HUDEP-2 (cell line): ENCODE data around the gene HMGB2.

Experiments
- DNase-seq, 76 experiments: peaks; one replicate each; lab custom pipeline; 2025; ENCODE audit not compliant: unreplicated experiment in 76 of 76; lab: John Stamatoyannopoulos, UW

The HMGB2 gene

GRCh38 chr4:173337463-173337862, 3.3 kb upstream of the HMGB2 start:
- no peak for DNase-seq

- DNase-seq = peak; percentile 11 to 90 (median 72)
These were observed 964 bp upstream of the HMGB2 start for GRCh38 chr4:173334891-173335752.

GRCh38 chr4:173333658-173334084, 487 bp downstream of the HMGB2 start:
- DNase-seq = peak in 57 of 76 experiments; percentile 1 to 75 (median 49)

- peak in 4 of 76 experiments; percentile 18 to 48 (median 32) for DNase-seq
These were observed 1.0 kb downstream of the HMGB2 start for GRCh38 chr4:173332963-173333657.

GRCh38 chr4:173332021-173332487, 2.1 kb downstream of the HMGB2 start:
- DNase-seq = no peak

GRCh38 chr4:173330590-173330989, 3.6 kb downstream of the HMGB2 start:
- DNase-seq = no peak

GRCh38 chr4:173328236-173328901, 5.8 kb downstream of the HMGB2 start:
- peak in 1 of 76 experiments; percentile 5 for DNase-seq

GRCh38 chr4:173325007-173325736, 9.0 kb downstream of the HMGB2 start:
- DNase-seq = no peak

- no peak for DNase-seq
These were observed 14.5 kb downstream of the HMGB2 start for GRCh38 chr4:173319696-173320095.

GRCh38 chr4:173318648-173319211, 15.4 kb downstream of the HMGB2 start:
- peak in 4 of 76 experiments; percentile 0 to 8 (median 5) for DNase-seq

- DNase-seq = no peak
These were observed 15.9 kb downstream of the HMGB2 start for GRCh38 chr4:173318240-173318639.

- peak in 53 of 76 experiments; percentile 2 to 55 (median 22) for DNase-seq
These were observed 17.2 kb downstream of the HMGB2 start for GRCh38 chr4:173317004-173317403.

- DNase-seq = no peak
These were observed 18.1 kb downstream of the HMGB2 start for GRCh38 chr4:173316060-173316459.

GRCh38 chr4:173314715-173315114, 19.4 kb downstream of the HMGB2 start:
- no peak for DNase-seq

GRCh38 chr4:173311368-173311767, 22.8 kb downstream of the HMGB2 start:
- DNase-seq = no peak

- DNase-seq = no peak
These were observed 26.4 kb downstream of the HMGB2 start for GRCh38 chr4:173307778-173308177.

GRCh38 chr4:173301518-173302201, 32.5 kb downstream of the HMGB2 start:
- peak in 13 of 76 experiments; percentile 2 to 33 (median 14) for DNase-seq

- DNase-seq = no peak
These were observed 39.7 kb downstream of the HMGB2 start for GRCh38 chr4:173294444-173294843.

- no peak for DNase-seq
These were observed 40.5 kb downstream of the HMGB2 start for GRCh38 chr4:173293663-173294062.
